Activated T-cell treated with anti-CD3 and anti-CD28 coated beads, Interleukin-2, amount 50 U/mL, for 4 hours (primary cell): ENCODE data around the gene JAKMIP1. TPM values are rescaled to one million over a fixed set of nuclear protein-coding genes. Genes with fewer than 3 reads are reported as not detected.
"Not testable (repeated sequence)": the region's sequence is repeated elsewhere in the genome, so short reads cannot be mapped to it uniquely, and the experiment has no call there.

Experiments used
- ATAC-seq, 2 donors: fragments of 200-7000 bp; cut with Tn5 transposase; one replicate each; pipeline ENCODE4 v1.10.0; 2021
- DNase-seq: peaks from one replicate; pipeline ENCODE4 v3.0.0-alpha.2; 2020
- H3K27me3 Mint-ChIP-seq: one replicate; pipeline ENCODE4 v1.8.0; 2021; ENCODE audit warnings: low read depth, mixed read lengths
- H3K36me3 Mint-ChIP-seq: one replicate; pipeline ENCODE4 v1.8.0; 2022; ENCODE audit warnings: mixed read lengths; ENCODE audit not compliant: insufficient read depth
- H3K4me1 Mint-ChIP-seq: one replicate; pipeline ENCODE4 v1.8.0; 2021; ENCODE audit warnings: low read depth, mixed read lengths
- H3K4me3 Mint-ChIP-seq: one replicate; pipeline ENCODE4 v1.8.0; 2021; ENCODE audit warnings: mild to moderate bottlenecking, moderate library complexity, mixed read lengths
- H3K9me3 Mint-ChIP-seq: one replicate; pipeline ENCODE4 v1.8.0; 2021; ENCODE audit warnings: mixed read lengths
- total RNA-seq, 3 donors: library from RNA; stranded (reverse); gene quantifications; one replicate each; pipeline ENCODE4 v1.2.1, GENCODE V29; 2021

The JAKMIP1 gene
- total RNA-seq, 3 donors from 2014 or later, result 1.1 to 3.7 (median 3.3) TPM

- no peaks in the 10 kb centered on the region for H3K4me1 Mint-ChIP-seq
- no peak overlapping the region for H3K4me3 Mint-ChIP-seq
- H3K9me3 Mint-ChIP-seq, result no peaks in the 10 kb centered on the region
- no peaks in the 10 kb centered on the region for H3K36me3 Mint-ChIP-seq
- no peaks in the 10 kb centered on the region for H3K27me3 Mint-ChIP-seq
- ATAC-seq (no peak), DNase-seq (no peak)
Observed at GRCh38 chr4:6019316-6020263, 180.8 kb downstream of the JAKMIP1 start.

GRCh38 chr4:6018331-6018730 lies 182.0 kb downstream of the JAKMIP1 start, which contains the start of gene C4orf50:
Gene C4orf50 (minus strand): TSS chr4:6018431.
- Mint-ChIP-seq H3K36me3 (no peaks in the 10 kb centered on the region), H3K27me3 (no peaks in the 10 kb centered on the region), H3K4me3 (no peak within 1 kb of the TSS), H3K9me3 (no peaks in the 10 kb centered on the region), H3K4me1 (no peaks in the 10 kb centered on the region)
- ATAC-seq (no peak), DNase-seq (no peak)

- ATAC-seq, result no peak
- Mint-ChIP-seq H3K9me3 (no peaks in the 10 kb centered on the region), H3K4me1 (no peaks in the 10 kb centered on the region), H3K4me3 (no peak overlapping the region), H3K36me3 (no peaks in the 10 kb centered on the region), H3K27me3 (no peaks in the 10 kb centered on the region)
- no peak for DNase-seq
Observed at GRCh38 chr4:6017800-6018199, 182.5 kb downstream of the JAKMIP1 start.

- H3K4me3 Mint-ChIP-seq, result no peak overlapping the region
- no peak for ATAC-seq
- no peaks in the 10 kb centered on the region for H3K36me3 Mint-ChIP-seq
- no peak for DNase-seq
- no peaks in the 10 kb centered on the region for H3K27me3 Mint-ChIP-seq
- H3K9me3 Mint-ChIP-seq, result no peaks in the 10 kb centered on the region
- no peaks in the 10 kb centered on the region for H3K4me1 Mint-ChIP-seq
Observed at GRCh38 chr4:6017030-6017429, 183.3 kb downstream of the JAKMIP1 start.

- Mint-ChIP-seq H3K27me3 (peaks cover 22% of the 10 kb centered on the region), H3K4me3 (no peak overlapping the region), H3K4me1 (no peaks in the 10 kb centered on the region), H3K9me3 (no peaks in the 10 kb centered on the region), H3K36me3 (no peaks in the 10 kb centered on the region)
- ATAC-seq (no peak), DNase-seq (no peak)
Observed at GRCh38 chr4:6013564-6013963, 186.8 kb downstream of the JAKMIP1 start.

- DNase-seq (no peak), ATAC-seq (no peak)
- Mint-ChIP-seq H3K27me3 (peaks cover 27% of the 10 kb centered on the region), H3K4me3 (no peak overlapping the region), H3K36me3 (no peaks in the 10 kb centered on the region), H3K4me1 (no peaks in the 10 kb centered on the region), H3K9me3 (no peaks in the 10 kb centered on the region)
Observed at GRCh38 chr4:6012200-6012599, 188.1 kb downstream of the JAKMIP1 start.

GRCh38 chr4:6011686-6012085 lies 188.7 kb downstream of the JAKMIP1 start:
- no peak for ATAC-seq
- H3K4me3 Mint-ChIP-seq, result no peak overlapping the region
- no peaks in the 10 kb centered on the region for H3K36me3 Mint-ChIP-seq
- no peak for DNase-seq
- H3K9me3 Mint-ChIP-seq, result no peaks in the 10 kb centered on the region
- H3K4me1 Mint-ChIP-seq, result no peaks in the 10 kb centered on the region
- H3K27me3 Mint-ChIP-seq, result peaks cover 29% of the 10 kb centered on the region

- no peaks in the 10 kb centered on the region for H3K9me3 Mint-ChIP-seq
- H3K4me1 Mint-ChIP-seq, result no peaks in the 10 kb centered on the region
- peaks cover 29% of the 10 kb centered on the region for H3K27me3 Mint-ChIP-seq
- DNase-seq, result no peak
- no peak overlapping the region for H3K4me3 Mint-ChIP-seq
- no peaks in the 10 kb centered on the region for H3K36me3 Mint-ChIP-seq
- ATAC-seq, result no peak
Observed at GRCh38 chr4:6011271-6011671, 189.1 kb downstream of the JAKMIP1 start.

- Mint-ChIP-seq H3K4me1 (no peaks in the 10 kb centered on the region), H3K36me3 (no peaks in the 10 kb centered on the region)
- ATAC-seq, result no peak
Observed at GRCh38 chr4:6010789-6011188, 189.6 kb downstream of the JAKMIP1 start.

GRCh38 chr4:6009452-6009851 lies 190.9 kb downstream of the JAKMIP1 start:
- Mint-ChIP-seq H3K9me3 (no peaks in the 10 kb centered on the region), H3K4me3 (no peak overlapping the region), H3K4me1 (no peaks in the 10 kb centered on the region), H3K27me3 (peaks cover 29% of the 10 kb centered on the region), H3K36me3 (no peaks in the 10 kb centered on the region)
- DNase-seq (no peak), ATAC-seq (no peak)

More at GRCh38 chr4:6010789-6011188, 189.6 kb downstream of the JAKMIP1 start:
- H3K9me3 Mint-ChIP-seq, result no peaks in the 10 kb centered on the region
- H3K27me3 Mint-ChIP-seq, result peaks cover 29% of the 10 kb centered on the region
- no peak overlapping the region for H3K4me3 Mint-ChIP-seq
- DNase-seq, result no peak

- H3K4me3 Mint-ChIP-seq, result no peak overlapping the region
- peaks cover 29% of the 10 kb centered on the region for H3K27me3 Mint-ChIP-seq
- ATAC-seq, result no peak
- no peaks in the 10 kb centered on the region for H3K9me3 Mint-ChIP-seq
- DNase-seq, result no peak
- no peaks in the 10 kb centered on the region for H3K36me3 Mint-ChIP-seq
- H3K4me1 Mint-ChIP-seq, result no peaks in the 10 kb centered on the region
Observed at GRCh38 chr4:6008766-6009385, 191.5 kb downstream of the JAKMIP1 start.

GRCh38 chr4:6008092-6008551 lies 192.2 kb downstream of the JAKMIP1 start:
- no peaks in the 10 kb centered on the region for H3K9me3 Mint-ChIP-seq
- H3K27me3 Mint-ChIP-seq, result peaks cover 29% of the 10 kb centered on the region
- H3K36me3 Mint-ChIP-seq, result no peaks in the 10 kb centered on the region
- DNase-seq (no peak), ATAC-seq (no peak)
- no peak overlapping the region for H3K4me3 Mint-ChIP-seq
- no peaks in the 10 kb centered on the region for H3K4me1 Mint-ChIP-seq

- no peaks in the 10 kb centered on the region for H3K9me3 Mint-ChIP-seq
- no peaks in the 10 kb centered on the region for H3K4me1 Mint-ChIP-seq
- DNase-seq (no peak), ATAC-seq (no peak)
- peaks cover 19% of the 10 kb centered on the region for H3K27me3 Mint-ChIP-seq
- no peak overlapping the region for H3K4me3 Mint-ChIP-seq
- no peaks in the 10 kb centered on the region for H3K36me3 Mint-ChIP-seq
Observed at GRCh38 chr4:6005175-6005574, 195.2 kb downstream of the JAKMIP1 start.

GRCh38 chr4:6003485-6003884 lies 196.9 kb downstream of the JAKMIP1 start:
- not testable (repeated sequence) for H3K4me3 Mint-ChIP-seq, H3K9me3 Mint-ChIP-seq, H3K36me3 Mint-ChIP-seq, H3K4me1 Mint-ChIP-seq, ATAC-seq, DNase-seq
- peaks cover 11% of the 10 kb centered on the region for H3K27me3 Mint-ChIP-seq

- no peak overlapping the region for H3K4me3 Mint-ChIP-seq
- ATAC-seq (no peak), DNase-seq (no peak)
- no peaks in the 10 kb centered on the region for H3K36me3 Mint-ChIP-seq
- H3K27me3 Mint-ChIP-seq, result peaks cover 9% of the 10 kb centered on the region
- no peaks in the 10 kb centered on the region for H3K9me3 Mint-ChIP-seq
- peaks cover 2% of the 10 kb centered on the region for H3K4me1 Mint-ChIP-seq
Observed at GRCh38 chr4:6002926-6003325, 197.4 kb downstream of the JAKMIP1 start.
